GM19372 (cell line): ENCODE data around the gene LGALS3BP.
"Not testable (repeated sequence)": the region's sequence is repeated elsewhere in the genome, so short reads cannot be mapped to it uniquely, and the experiment has no call there.

Experiments
- ATAC-seq: cut with Tn5 transposase; IDR thresholded peaks from one replicate; pipeline ENCODE4 v1.9.1; 2021; ENCODE audit warnings: mild to moderate bottlenecking, low read depth, moderate library complexity; ENCODE audit not compliant: unreplicated experiment

The LGALS3BP gene

DNA sequence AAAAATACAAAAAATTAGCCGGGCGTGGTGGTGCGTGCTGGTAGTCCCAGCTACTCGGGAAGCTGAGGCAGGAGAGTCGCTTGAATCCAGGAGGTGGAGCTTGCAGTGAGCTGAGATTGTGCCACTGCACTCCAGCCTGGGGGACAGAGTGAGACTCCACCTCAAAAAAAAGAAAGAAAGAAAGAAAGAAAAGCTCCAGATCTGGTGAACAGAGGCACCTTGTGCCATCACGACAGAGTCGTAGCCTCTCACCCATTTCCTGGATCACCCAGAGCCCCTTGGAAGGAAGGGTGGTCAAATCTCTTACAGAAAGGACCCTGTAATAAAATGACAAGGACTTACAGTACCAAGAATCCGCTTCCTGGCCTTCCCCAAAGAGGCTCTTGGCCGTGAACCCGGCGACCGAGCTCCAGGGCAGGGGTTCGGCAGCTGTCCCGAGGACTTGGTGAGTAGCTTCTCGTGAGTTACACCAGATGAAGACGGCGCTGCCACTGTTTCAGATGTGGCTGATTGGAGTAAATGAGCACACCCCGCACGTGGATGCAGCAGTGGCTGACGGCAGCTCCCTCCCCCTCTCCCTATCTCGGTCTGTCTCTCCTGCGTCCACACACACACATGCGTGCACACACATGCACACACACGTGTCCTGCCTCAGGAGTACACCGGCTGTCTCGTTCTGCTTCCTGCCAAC, 13.5 kb downstream of the LGALS3BP start:
- no peak for ATAC-seq

GRCh38 chr17:78965491-78965924, 14.2 kb downstream of the LGALS3BP start:
- no peak for ATAC-seq

DNA sequence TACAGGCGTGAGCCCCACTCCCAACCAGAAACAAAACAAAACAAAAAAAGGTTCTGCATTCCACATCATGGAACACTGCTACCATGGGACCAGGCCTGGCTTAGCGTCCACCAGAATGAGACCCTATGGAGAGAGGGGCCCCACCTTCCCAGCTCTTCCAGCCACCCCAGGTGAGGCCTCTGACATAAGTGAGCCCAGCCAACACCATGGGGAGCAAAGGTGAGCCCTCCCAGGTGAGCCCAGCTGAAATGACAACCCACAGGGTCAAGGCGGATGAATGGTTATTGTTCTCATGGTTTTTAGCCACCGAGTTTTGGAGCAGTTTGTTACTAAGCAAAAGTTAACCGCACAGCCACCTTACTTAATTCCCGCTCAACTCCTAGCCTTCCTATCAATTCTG, 16.3 kb downstream of the LGALS3BP start:
- no peak for ATAC-seq

DNA sequence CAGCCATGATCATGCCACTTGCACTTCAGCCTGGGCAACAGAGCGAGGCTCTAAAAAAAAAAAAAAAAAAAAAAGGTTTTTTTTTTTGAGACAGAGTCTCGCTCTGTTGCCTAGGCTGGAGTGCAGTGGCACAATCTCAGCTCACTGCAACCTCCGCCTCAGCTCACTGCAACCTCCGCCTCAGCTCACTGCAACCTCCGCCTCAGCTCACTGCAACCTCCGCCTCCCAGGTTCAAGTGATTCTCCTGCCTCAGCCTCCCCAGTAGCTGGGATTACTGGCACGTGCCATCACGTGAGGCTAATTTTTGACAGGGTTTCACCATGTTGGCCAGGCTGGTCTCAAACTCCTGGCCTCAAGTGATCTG, 16.8 kb downstream of the LGALS3BP start:
- not testable (repeated sequence) for ATAC-seq

DNA sequence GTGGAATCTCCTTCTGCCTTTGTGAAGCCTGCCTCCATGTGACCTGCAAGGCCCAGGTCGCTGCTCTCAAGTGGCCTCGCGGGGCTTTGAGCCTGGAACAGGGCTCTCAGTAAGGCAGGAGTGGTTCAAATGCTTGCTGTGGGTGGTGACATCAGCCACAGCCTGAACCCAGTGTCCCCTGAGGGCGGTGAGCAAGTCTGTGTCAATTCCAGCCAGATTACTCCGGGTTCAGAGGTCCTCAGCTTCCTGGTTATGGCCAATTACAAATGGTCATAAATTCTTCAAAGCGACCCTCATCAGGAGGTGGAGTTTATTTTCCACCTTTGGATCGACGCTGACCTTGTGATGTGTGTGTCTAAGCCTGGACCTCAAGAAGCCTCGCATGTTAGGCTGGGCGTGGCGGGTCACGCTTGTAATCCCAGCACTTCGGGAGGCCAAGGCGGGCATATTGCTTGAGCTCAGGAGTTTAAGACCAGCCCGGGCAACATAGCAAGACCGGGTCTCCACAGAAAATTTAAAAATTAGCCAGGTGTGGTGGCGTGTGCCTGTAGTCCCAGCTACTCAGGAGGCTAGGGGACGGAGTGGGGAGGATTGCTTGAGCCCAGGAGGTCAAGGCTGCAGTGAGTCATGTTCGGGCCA, 17.3 kb downstream of the LGALS3BP start:
- no peak for ATAC-seq

DNA sequence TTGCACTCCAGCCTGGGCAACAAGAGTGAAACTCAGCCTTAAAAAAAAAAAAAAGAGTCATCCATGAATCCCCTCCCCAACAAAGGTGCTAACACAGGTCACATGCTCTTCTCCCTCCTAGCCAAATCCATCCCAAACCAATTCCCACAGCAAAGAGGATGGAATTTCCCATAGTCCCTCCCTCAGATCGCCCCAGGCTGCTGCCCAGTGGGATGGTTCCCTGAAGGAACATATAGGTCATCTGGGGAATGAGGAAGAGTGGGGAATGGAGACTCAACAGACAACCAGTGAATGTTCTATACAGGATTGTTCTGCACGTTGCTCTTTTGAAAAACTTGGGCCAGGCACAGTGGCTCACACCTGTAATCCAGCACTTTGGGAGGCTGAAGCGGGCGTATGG, 18.2 kb downstream of the LGALS3BP start:
- ATAC-seq, result no peak

- ATAC-seq, result no peak
These were observed 18.8 kb downstream of the LGALS3BP start for GRCh38 chr17:78960928-78961327.

GRCh38 chr17:78959803-78960202, 19.9 kb downstream of the LGALS3BP start:
- ATAC-seq, result no peak

GRCh38 chr17:78958641-78959127, 21.0 kb downstream of the LGALS3BP start:
- ATAC-seq, result no peak

GRCh38 chr17:78957128-78957527, 22.6 kb downstream of the LGALS3BP start:
- no peak for ATAC-seq

DNA sequence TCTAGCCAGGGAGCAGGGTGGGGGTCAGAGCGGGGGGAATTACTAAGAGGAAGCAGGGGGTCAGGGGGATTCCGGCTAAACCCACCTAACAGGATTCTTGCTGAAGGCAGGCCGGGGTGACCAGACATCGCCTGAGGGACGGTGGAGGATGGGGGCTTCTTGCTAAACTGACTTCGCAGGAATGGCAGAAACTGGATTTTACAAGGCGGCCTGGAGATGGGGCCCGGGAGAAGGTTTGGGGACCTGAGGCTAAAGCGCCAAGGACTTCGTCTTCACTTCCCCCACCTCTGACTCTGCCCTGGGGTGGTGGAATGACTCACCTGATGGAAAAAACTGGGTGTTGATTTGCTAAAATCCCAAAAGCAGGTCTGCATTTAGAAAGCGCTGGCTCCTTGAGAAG, 23.5 kb downstream of the LGALS3BP start:
- ATAC-seq, result no peak

DNA sequence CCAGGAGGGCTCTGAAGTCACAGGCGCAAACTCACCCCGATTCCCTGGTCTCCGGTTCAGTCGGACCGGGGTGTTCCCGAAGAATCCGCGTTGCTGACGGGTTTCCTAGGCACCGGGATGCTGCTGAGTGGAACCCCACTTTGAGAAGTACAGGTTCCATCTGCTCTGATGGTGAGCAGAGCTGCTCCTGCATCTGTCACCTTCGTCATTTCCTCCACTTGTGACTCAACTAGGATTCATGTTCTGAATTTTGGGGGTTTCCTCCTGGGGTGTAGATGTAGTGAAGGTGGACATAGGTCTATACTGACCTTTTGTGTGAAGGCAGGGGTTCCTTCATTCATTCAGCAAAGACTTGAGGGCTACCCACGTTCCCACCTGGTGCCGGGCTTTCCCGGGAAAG, 25.0 kb downstream of the LGALS3BP start:
- ATAC-seq, result no peak

- ATAC-seq, result no peak
These were observed 26.1 kb downstream of the LGALS3BP start for GRCh38 chr17:78953356-78954350.

DNA sequence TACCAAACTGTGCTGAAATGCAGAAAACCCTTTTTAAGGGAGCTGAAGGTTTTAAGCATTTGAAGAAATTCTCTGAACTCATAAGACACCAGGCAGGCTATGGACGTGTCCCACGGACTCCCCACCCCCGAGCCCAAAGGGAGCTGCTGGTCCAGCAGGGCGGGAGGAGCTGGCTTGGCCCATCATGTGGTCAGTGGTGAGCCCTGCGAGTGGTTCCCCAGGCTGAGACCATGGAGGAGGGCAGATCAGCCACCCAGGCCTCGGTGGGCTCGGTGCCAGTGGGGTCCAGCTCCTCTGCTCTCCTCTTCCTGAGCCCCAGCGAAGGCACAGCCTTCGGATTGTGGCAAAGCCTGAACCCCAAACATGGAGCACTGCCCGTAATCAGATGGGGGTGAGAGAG, 27.0 kb downstream of the LGALS3BP start:
- ATAC-seq, result no peak

DNA sequence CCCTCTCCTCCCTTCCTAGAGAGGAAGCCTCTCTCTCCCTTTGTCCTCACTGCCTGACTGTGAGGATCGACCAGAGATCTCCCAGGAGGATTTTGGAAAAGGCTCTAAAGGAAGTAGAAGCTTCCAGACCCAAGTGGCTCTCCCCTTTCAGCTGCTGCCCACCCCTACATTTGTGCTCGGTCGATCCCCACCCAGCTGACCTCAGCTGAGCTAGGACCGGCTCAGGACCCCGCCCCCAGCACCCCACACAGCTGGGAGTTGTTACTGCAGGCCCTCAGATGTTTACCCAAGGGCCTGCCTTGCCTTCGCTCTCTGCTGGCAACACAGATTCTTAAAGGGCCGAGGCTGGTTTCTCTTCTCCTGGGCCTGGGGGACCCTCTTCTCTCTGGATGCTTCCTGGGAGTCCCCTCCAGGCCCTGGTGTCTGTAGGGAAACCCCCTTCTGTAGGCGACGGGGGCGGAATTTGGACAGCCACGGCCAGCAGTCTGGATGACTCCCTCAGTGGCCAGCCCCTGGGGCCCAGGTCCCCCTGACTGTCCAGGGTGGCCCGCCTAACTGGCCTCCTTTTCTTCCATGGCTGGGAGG, 27.7 kb downstream of the LGALS3BP start:
- no peak for ATAC-seq

GRCh38 chr17:78950870-78951269, 28.9 kb downstream of the LGALS3BP start:
- ATAC-seq, result no peak

DNA sequence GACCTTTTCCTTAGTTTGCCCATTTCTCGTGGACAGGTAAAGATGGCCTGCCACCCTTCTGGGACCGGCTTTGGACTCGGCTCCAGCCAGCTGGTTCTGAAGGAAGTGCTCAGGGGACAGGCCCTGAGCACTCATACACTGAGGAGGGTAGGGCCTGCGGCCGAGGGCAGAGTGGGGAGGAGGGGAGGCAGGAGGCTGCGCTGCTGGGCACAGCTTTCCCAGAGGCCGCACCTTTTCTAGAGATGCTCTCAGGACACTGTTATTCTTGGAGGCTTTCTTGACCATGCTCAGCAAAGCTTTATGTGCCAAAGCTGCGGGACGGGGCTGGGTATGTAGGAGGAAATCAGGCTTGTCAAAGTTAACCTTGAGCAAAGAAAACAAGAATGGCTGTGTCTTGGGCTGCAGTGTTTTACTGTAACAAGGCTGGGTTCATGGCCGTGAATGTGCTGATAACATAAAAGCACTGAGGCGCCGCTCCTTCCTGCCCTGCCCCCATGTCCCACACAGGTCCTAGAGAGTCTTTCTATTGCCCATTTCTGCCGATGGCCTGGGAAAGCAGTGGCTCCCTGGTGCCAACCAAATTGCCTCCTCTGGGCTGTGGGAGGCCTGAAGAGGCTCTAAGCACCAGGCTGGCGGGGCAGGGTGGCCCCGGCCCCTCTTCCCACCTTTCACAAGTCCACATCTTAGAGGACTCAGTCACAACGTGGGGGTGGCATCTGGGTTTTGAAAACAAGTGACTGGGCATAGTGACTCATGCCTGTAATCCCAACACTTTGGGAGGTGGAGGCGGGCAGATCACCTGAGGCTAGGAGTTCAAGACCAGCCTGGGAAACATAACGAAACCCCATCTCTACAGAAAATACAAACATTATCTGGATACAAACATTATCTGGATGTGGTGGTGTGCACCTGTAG, 32.2 kb downstream of the LGALS3BP start:
- ATAC-seq, result no peak

- ATAC-seq, result no peak
These were observed 33.1 kb downstream of the LGALS3BP start for GRCh38 chr17:78946631-78947030.

GRCh38 chr17:78946131-78946530, 33.6 kb downstream of the LGALS3BP start:
- ATAC-seq, result no peak

GRCh38 chr17:78945455-78945854, 34.3 kb downstream of the LGALS3BP start:
- not testable (repeated sequence) for ATAC-seq
